ENCODE results near the gene RPL7A.

Gene RPL7A

GRCh38 chr9:133349965-133350616 lies 2.1 kb downstream of the RPL7A start:
- no peak for DNase-seq

DNA sequence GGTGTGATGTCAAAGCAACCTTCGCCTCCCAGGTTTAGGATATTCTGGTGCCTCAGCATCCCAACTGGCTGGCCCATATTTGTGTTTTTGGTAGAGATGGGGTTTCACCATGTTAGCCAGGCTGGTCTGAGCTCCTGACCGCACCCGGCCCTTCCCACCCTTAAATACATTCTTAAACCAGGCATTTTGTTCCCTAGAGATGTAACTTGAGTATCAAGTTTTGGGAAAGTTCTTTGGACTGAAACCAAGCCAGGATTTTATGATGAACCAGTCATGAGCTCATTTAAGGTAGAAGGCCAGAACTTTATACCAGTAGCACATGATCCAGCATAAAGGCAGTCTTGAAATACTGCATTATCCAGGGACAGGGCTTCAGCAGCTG lies 3.5 kb downstream of the RPL7A start:
- no peak for DNase-seq

- DNase-seq: peak; percentile 83
These were observed 4.1 kb downstream of the RPL7A start for GRCh38 chr9:133351908-133352634.

- DNase-seq: peak; percentile 48
These were observed 4.8 kb downstream of the RPL7A start for GRCh38 chr9:133352635-133353340.

- peak; percentile 53 for DNase-seq
These were observed 5.5 kb downstream of the RPL7A start for GRCh38 chr9:133353548-133353947.

DNA sequence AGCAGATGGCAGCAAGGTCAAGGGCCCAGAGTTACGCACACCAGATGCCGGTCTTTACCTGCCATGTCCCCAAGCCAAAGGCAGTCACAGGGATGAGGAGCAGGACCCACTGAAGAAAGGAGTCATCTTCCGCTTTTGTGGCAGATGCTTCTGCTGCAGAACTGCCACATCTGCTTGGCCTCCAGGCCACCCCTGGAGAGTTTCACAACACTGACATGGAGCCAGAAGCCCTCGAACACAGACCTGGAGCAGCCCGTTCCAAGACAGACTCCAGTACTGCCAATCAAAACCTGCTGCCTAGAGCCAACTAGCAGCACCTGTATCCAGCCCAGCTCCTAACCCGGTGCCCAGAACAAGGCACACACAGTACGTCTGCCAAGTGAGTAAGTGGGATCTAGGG lies 6.7 kb downstream of the RPL7A start:
- no peak for DNase-seq

GRCh38 chr9:133355881-133356357 lies 7.9 kb downstream of the RPL7A start:
- peak; percentile 41 for DNase-seq

DNA sequence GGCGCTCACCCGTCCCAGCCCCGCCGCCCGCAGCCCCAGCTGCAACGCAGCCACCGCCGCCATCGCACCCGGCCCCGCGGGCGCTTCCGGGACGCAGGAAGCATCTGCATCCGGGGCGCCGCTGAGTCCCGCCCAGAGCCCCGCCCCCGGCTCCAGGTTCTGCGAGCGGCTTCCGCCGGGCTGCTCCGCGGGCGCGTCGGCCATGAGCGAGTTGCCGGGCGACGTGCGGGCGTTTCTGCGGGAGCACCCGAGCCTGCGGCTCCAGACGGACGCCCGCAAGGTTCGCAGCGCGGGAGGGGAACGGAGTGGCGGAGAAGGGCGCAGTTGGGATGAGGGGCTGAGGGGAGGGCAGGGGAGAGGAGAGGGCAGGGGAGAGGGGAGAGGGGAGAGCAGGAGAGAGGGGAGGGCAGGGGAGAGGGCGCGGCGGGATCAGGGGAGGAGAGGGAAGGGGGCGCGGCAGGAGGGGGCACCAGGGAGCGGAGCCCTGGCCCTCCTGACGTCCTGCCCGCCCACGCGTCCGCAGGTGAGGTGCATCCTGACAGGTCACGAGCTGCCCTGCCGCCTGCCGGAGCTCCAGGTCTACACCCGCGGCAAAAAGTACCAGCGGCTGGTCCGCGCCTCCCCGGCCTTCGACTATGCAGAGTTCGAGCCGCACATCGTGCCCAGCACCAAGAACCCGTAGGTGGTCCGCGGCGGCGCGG lies 8.5 kb downstream of the RPL7A start, which contains the start of the genes SURF1 and SURF2:
SURF1 (minus strand) TSS at position 97 of the 701 bp plus-strand sequence; CDS start at position 63, 34 bp downstream.
SURF2 (plus strand) TSS at position 160 of the 701 bp plus-strand sequence; CDS start at position 203, 43 bp downstream.
- DNase-seq: peak; percentile 85

DNA sequence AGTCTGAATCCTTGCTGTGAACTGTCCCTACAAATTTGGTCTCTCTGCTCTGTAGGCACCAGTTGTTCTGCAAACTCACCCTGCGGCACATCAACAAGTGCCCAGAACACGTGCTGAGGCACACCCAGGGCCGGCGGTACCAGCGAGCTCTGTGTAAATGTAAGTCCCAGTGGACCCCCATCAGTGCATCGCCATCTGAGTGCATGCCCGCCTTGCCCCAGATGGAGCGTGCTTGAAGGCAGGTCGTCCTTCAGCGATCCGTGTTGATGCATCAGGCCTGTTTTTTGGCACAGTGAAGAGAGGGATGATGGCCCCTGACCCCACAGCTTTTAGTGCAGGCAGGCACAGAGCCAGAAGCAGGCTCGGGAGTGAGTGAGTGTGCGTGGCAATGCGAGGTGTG lies 9.6 kb downstream of the RPL7A start:
- DNase-seq: no peak

DNA sequence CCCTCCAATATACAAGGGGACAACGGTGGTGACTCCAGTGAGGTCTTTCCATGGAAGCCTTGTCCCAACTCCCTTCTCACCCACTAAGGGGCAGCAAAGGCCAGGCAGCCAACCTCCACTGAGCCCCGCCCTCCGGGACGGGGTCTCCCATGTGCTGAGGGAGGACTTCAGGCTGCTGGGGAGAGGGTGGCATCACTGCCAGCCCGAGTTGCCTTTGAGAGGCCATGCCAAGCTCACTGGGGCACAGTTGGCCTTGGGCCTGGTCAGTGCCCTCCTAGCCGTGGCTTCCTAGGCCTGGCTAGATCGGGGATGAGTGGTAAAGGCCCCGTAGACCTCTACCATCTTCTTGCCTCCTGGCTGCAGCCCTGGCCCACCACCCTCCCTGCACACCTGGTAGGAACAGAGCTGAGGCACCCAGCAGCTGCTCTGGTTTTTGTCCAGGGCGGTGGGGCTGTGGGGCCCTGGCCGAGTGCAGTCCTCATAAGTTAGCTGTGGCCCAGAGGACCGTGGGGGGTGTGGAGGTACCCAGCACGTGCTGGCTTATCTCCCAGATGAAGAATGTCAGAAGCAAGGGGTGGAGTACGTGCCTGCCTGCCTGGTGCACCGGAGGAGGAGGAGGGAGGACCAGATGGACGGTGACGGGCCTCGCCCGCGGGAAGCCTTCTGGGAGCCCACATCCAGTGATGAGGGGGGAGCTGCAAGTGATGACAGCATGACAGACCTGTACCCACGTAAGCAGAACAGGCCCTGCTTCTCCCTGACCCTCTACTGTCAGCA lies 11.6 kb downstream of the RPL7A start:
- DNase-seq: peak; percentile 72

DNA sequence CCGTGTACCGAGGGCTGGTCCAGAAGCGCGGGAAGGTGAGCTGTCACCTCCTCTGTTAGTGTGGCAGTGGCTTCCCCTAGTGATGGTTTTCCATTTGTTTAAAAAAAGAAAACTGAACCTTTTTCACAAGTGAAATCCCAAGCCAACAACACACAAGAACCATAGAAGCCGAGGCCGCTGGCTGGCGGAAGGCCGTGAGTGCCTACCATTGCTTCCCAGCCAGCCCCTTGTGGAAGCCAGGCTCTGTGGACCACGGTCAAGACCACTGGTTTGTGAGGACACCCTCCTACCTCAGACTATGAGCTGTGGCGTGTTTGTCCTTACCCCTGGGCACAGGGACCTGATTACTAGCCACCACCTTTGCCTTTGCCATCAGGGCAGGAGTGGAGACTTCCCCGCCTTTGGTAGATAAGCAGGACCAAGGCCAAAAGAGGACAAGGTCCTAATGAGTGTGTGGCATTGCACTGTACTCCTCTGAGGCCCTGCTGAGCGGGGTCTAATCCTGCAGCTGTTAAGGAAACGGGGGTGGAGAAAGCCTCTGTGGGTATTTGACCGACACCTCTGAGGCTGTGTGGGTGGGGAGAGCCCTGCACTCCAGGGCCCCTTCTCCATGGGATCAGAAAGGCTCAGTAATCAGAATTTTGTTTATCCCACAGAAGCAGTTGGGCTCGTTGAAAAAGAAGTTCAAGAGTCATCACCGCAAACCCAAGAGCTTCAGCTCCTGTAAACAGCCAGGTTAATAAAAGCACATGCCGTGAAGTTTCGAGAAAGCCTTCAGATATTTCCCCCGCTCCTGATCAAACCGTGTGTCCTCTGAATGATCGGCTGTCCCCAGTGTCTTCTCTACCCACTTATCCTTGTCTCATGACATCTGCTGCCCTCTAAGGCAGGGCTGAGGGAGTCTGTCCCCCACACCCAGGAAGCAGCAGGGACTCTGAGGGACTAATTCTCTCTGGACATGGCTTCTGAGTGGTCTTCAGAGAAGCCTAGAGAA lies 12.7 kb downstream of the RPL7A start:
- peak; percentile 45 for DNase-seq

- DNase-seq: no peak
These were observed 13.6 kb downstream of the RPL7A start for GRCh38 chr9:133361507-133362092.

GRCh38 chr9:133362359-133363044 lies 14.5 kb downstream of the RPL7A start:
- peak; percentile 6 for DNase-seq

DNA sequence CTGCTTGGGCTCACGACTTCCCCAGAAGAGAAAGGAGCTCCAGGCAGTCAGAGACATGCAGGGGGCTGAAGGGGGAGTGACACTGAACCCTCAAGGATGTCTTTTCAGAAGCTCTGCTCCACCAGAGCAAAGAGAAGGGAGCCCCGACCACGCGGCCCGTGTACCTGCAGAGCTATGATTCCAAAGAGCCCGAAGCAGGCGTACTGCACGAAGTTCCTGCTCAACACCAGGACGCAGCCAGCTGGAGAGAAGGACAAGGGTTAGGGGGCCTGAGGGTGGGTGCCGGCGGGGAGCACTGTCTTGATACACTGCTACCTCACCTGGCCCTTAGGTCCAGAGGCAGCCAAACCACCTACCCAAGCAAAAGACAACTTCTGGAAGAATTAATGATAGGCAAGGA lies 18.4 kb downstream of the RPL7A start:
- no peak for DNase-seq

- DNase-seq: no peak
These were observed 19.2 kb downstream of the RPL7A start for GRCh38 chr9:133367221-133367620.

DNA sequence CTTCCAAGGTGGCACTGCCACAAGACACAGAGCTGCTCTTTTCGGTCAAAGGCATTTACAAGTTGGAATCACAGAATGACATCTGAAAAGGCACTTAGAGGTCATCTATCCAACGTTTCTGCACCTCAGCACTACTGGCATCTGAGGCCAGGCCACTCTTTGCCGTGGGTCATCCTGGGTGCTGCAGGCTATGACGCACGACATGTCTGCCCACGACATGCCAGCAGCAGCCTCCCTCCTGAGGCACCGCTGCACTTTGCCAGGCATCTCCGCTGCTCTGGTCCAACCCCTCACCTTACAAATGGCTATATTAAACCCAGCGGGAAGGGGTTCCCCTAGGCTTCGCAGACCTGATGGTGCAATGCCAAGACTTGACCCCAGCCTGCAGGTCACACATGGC lies 19.8 kb downstream of the RPL7A start:
- DNase-seq: no peak

DNA sequence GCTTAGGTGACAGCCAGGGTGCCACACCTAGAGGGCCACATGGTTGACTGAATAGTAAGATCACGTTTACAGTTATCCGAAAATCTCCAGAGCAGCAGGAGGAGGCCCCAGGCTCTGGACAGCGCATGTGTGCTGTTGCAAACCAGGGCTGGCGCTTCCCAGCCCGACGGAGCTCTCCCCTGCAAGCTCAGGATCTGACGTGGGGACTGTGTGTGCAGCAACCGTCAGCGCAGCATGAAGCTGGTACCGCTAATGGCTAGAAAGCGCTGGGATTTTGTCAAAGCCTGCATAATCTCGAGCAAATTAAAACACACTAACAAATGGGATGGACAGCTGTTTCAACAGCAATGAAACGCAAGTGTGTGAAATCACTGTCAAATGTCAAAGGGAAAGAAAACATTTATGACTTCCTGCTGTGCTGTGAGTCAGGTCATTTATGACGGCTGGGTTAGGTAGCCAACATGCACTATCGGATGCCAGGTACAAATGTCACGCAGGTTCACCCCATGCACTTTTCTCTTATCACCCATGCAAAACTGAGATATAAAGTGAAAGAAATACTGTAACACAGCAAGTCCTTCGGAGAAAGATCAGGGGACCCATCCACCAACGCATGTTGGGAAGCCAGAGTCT lies 20.3 kb downstream of the RPL7A start:
- DNase-seq: peak; percentile 11

- no peak for DNase-seq
These were observed 21.4 kb downstream of the RPL7A start for GRCh38 chr9:133369422-133369821.

DNA sequence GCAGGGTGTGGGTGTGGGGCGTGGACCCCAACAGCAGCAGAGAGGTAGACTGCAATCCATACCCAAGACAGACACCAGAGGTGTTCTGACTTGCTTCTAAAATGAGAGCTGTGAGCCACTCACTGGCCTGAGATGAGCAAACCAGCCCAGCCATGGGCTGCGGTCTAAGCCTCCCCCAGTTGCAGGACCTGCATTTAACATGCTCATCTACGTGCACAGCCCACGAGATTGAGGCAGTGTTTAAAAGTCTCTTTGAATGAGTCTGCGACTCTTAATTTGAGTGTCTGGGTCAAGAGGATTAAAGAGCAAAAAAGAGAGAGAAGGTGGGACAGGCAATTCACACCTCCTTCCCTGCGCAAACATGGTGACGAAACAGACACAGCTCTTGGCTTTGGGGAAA lies 21.9 kb downstream of the RPL7A start:
- DNase-seq: no peak
